Endothelial cell of umbilical vein (primary cell): ENCODE measurements around the gene NTRK2.

ENCODE experiments used
- CTCF ChIP-seq, 2 donors: IDR thresholded peaks; 1 replicate in 1 of 2; 2 replicates in 1 of 2; pipeline ENCODE4 v1.5.1; 2011; ENCODE audit warnings: low read length in 2 of 2, mild to moderate bottlenecking in 2 of 2, moderate library complexity in 2 of 2, control low read depth in 1 of 2, inconsistent platforms in 1 of 2, low read depth in 1 of 2; ENCODE audit not compliant: insufficient read depth in 1 of 2; ENCODE audit errors: extremely low read depth in 1 of 2
- EZH2 ChIP-seq: IDR thresholded peaks from 2 replicates; pipeline ENCODE4 v1.6.1; 2012; ENCODE audit warnings: borderline replicate concordance, low read depth, mild to moderate bottlenecking, moderate library complexity, low read length, inconsistent platforms; ENCODE audit not compliant: severe bottlenecking
- GATA2 ChIP-seq: IDR thresholded peaks from 2 replicates; pipeline ENCODE4 v1.7.0; 2011; ENCODE audit warnings: low read depth, mild to moderate bottlenecking, moderate library complexity, mixed read lengths, low read length; ENCODE audit not compliant: insufficient read length, insufficient read depth
- MAX ChIP-seq: IDR thresholded peaks from 2 replicates; pipeline ENCODE4 v1.6.1; 2011; ENCODE audit not compliant: insufficient read depth, insufficient read length
- MYC ChIP-seq: IDR thresholded peaks from one replicate; pipeline ENCODE4 v1.6.1; 2011; ENCODE audit warnings: mild to moderate bottlenecking, low read depth, low read length
- POLR2A ChIP-seq: IDR thresholded peaks from 2 replicates; pipeline ENCODE4 v1.6.1; 2012; ENCODE audit warnings: low read depth, mild to moderate bottlenecking, control low read depth, low read length
- POLR2AphosphoS5 ChIP-seq: IDR thresholded peaks from 2 replicates; pipeline ENCODE4 v1.6.1; 2012; ENCODE audit warnings: low read depth, mild to moderate bottlenecking, control low read depth, low read length, moderate library complexity; ENCODE audit not compliant: insufficient read depth

GRCh38 chr9:84699984-84700383 lies 30.5 kb downstream of the NTRK2 start:
- TF ChIP-seq POLR2A: no peak
- TF ChIP-seq EZH2: no peak
- no peak for TF ChIP-seq CTCF (IDR thresholded peaks at IDR 0.05; ENCODE audit: extremely low read depth in 1 of 2, insufficient read depth in 1 of 2, low read depth in 1 of 2, low read length in 2 of 2)
- no peak for TF ChIP-seq MYC
- no peak for TF ChIP-seq POLR2AphosphoS5
- TF ChIP-seq MAX: no peak
- TF ChIP-seq GATA2: no peak
